Neuronal stem cell (in vitro differentiated cells): Measurements from ENCODE around the gene RASSF1.
"Not testable (repeated sequence)": the region's sequence is repeated elsewhere in the genome, so short reads cannot be mapped to it uniquely, and the experiment has no call there.

Experiments used
- DNase-seq: peaks from one replicate; pipeline ENCODE4 v3.0.0-alpha.2; 2013; ENCODE audit warnings: low spot score
- H2AFZ ChIP-seq: one replicate; pipeline ENCODE4 v1.6.1; 2013; ENCODE audit warnings: mild to moderate bottlenecking, low read length, inconsistent platforms
- H2AK5ac ChIP-seq: 2 replicates; pipeline ENCODE4 v1.6.1; 2013; ENCODE audit warnings: low read depth, mild to moderate bottlenecking, inconsistent platforms, low read length, moderate library complexity, mixed read lengths
- H2BK120ac ChIP-seq: 2 replicates; pipeline ENCODE4 v1.6.1; 2013; ENCODE audit warnings: low read depth, mild to moderate bottlenecking, inconsistent platforms, low read length, moderate library complexity, mixed read lengths
- H2BK12ac ChIP-seq: one replicate; pipeline ENCODE4 v1.6.1; 2013; ENCODE audit warnings: low read length, inconsistent platforms
- H2BK15ac ChIP-seq: 2 replicates; pipeline ENCODE4 v1.6.1; 2013; ENCODE audit warnings: mild to moderate bottlenecking, low read length, inconsistent platforms, mixed read lengths
- H2BK5ac ChIP-seq: one replicate; pipeline ENCODE4 v1.6.1; 2013; ENCODE audit warnings: inconsistent platforms, mild to moderate bottlenecking, low read length, moderate library complexity
- H3K14ac ChIP-seq: one replicate; pipeline ENCODE4 v1.6.1; 2013; ENCODE audit warnings: low read length, inconsistent platforms
- H3K18ac ChIP-seq: 2 replicates; pipeline ENCODE4 v1.6.1; 2013; ENCODE audit warnings: low read length, inconsistent platforms
- H3K23ac ChIP-seq: 2 replicates; pipeline ENCODE4 v1.6.1; 2013; ENCODE audit warnings: low read depth, mild to moderate bottlenecking, mixed read lengths, low read length, inconsistent platforms; ENCODE audit not compliant: poor library complexity
- H3K27ac ChIP-seq: replicated peaks from 3 replicates; pipeline ENCODE4 v1.5.1; 2013; ENCODE audit warnings: low read length, inconsistent platforms
- H3K27me3 ChIP-seq, 3 experiments: 2 replicates each; pipeline ENCODE4 v1.6.1; 2013; ENCODE audit warnings: low read length in 3 of 3, mild to moderate bottlenecking in 2 of 3, inconsistent platforms in 1 of 3, low read depth in 1 of 3, mixed read lengths in 1 of 3, moderate library complexity in 1 of 3; ENCODE audit not compliant: control insufficient read depth in 3 of 3, insufficient read depth in 3 of 3
- H3K36me3 ChIP-seq, 2 donors: replicated peaks in 1 of 2; 2 replicates each; pipeline ENCODE4 v1.6.1; 2013; ENCODE audit warnings: low read length in 2 of 2; ENCODE audit not compliant: control insufficient read depth in 2 of 2, insufficient read depth in 2 of 2
- H3K4ac ChIP-seq: 2 replicates; pipeline ENCODE4 v1.6.1; 2013; ENCODE audit warnings: inconsistent platforms, mild to moderate bottlenecking, low read length, moderate library complexity
- H3K4me1 ChIP-seq, 2 donors: 1 replicate in 1 of 2; 2 replicates in 1 of 2; pipeline ENCODE4 v1.6.1; 2013; ENCODE audit warnings: low read length in 2 of 2, low read depth in 1 of 2; ENCODE audit not compliant: control insufficient read depth in 2 of 2, insufficient read depth in 1 of 2
- H3K4me2 ChIP-seq: one replicate; pipeline ENCODE4 v1.6.1; 2013; ENCODE audit warnings: mild to moderate bottlenecking, low read length, inconsistent platforms; ENCODE audit not compliant: insufficient read depth, poor library complexity, severe bottlenecking
- H3K4me3 ChIP-seq, 2 donors: 2 replicates each; pipeline ENCODE4 v1.5.1; 2013; ENCODE audit warnings: low read length in 2 of 2, mild to moderate bottlenecking in 2 of 2, inconsistent platforms in 1 of 2, moderate library complexity in 1 of 2
- H3K79me1 ChIP-seq: one replicate; pipeline ENCODE4 v1.6.1; 2013; ENCODE audit warnings: low read depth, mild to moderate bottlenecking, inconsistent platforms, low read length, moderate library complexity
- H3K9ac ChIP-seq: one replicate; pipeline ENCODE4 v1.6.1; 2013; ENCODE audit warnings: mild to moderate bottlenecking, low read depth, low read length, inconsistent platforms; ENCODE audit not compliant: poor library complexity
- H3K9me3 ChIP-seq, 2 donors: replicated peaks in 1 of 2; 2 replicates each; pipeline versions ENCODE3 to v1.6.1; 2013; ENCODE audit warnings: low read length in 2 of 2, mild to moderate bottlenecking in 2 of 2, inconsistent platforms in 1 of 2, low read depth in 1 of 2, mixed read lengths in 1 of 2, moderate library complexity in 1 of 2; ENCODE audit not compliant: control insufficient read depth in 2 of 2, insufficient read depth in 1 of 2
- H4K8ac ChIP-seq: one replicate; pipeline ENCODE4 v1.6.1; 2013; ENCODE audit warnings: low read depth, mild to moderate bottlenecking, inconsistent platforms, low read length, moderate library complexity
- H4K91ac ChIP-seq: one replicate; pipeline ENCODE4 v1.6.1; 2013; ENCODE audit warnings: low read length, low read depth, mild to moderate bottlenecking, inconsistent platforms; ENCODE audit not compliant: poor library complexity
- WGBS, 2 donors: extraction: QIAGEN DNeasy Blood & Tissue Kit; methylation state at CpG; one replicate each; pipeline ENCODE4 v1.1.7; 2013; ENCODE audit warnings: missing lambda C conversion rate in 2 of 2, mixed read lengths in 1 of 2; ENCODE audit not compliant: insufficient read length in 2 of 2, insufficient replicate concordance in 1 of 2; ENCODE audit errors: extremely low coverage in 2 of 2; 5-methylcytosine and 5-hydroxymethylcytosine counted together

The RASSF1 gene

GRCh38 chr3:50316657-50317242, 23.9 kb downstream of the RASSF1 start:
- DNase-seq: no peak
- H4K91ac ChIP-seq: no peak overlapping the region
- H3K9ac ChIP-seq: peak overlapping the region; percentile 12
- peaks cover 0 to 4% of the 10 kb centered on the region in 2 donors for H3K9me3 ChIP-seq
- H3K36me3 ChIP-seq: peaks cover 47 to 58% of the 10 kb centered on the region in 2 donors
- H3K27ac ChIP-seq: no peak overlapping the region
- no peak overlapping the region for H2BK12ac ChIP-seq
- H3K14ac ChIP-seq: no peak overlapping the region
- H2BK15ac ChIP-seq: no peak overlapping the region
- H2BK120ac ChIP-seq: no peak overlapping the region
- peaks cover 12 to 22% of the 10 kb centered on the region in 2 donors for H3K4me1 ChIP-seq
- no peak overlapping the region for H3K18ac ChIP-seq
- H2AFZ ChIP-seq: no peak overlapping the region
- no peaks in the 10 kb centered on the region for H3K27me3 ChIP-seq
- peaks cover 34% of the 10 kb centered on the region for H3K79me1 ChIP-seq
- H3K4me2 ChIP-seq: no peak overlapping the region
- H4K8ac ChIP-seq: no peak overlapping the region
- WGBS, 2 donors: no CpG with 5 or more reads among the region's 9 CpGs
- H3K4me3 ChIP-seq: no peak overlapping the region
- no peak overlapping the region for H2AK5ac ChIP-seq
- peak overlapping the region; percentile 46 for H3K4ac ChIP-seq
- peak overlapping the region; percentile 51 for H3K23ac ChIP-seq
- peak overlapping the region; percentile 60 for H2BK5ac ChIP-seq

DNA sequence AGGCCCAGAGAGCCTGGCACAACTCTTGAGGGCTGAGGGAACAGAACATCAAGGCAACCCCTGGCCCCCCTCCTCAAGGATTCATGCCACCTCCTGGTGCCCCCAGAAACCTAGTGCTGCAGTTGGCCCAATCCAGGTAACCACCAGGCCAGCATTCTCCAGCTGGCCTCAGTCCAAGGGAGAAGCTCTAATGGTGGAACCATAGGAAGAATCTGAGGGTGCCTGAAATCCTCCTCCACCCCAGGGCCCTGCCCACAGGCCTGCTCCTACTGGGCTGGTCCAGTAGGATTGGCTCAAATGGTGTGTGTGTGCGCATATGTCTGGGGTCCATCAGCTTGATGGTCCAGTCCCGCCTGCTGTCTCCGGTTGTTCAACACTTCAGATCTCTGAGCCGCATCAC, 25.8 kb downstream of the RASSF1 start:
- WGBS, 2 donors: no CpG with 5 or more reads among the region's 4 CpGs
- H3K79me1 ChIP-seq: peaks cover 27% of the 10 kb centered on the region

DNA sequence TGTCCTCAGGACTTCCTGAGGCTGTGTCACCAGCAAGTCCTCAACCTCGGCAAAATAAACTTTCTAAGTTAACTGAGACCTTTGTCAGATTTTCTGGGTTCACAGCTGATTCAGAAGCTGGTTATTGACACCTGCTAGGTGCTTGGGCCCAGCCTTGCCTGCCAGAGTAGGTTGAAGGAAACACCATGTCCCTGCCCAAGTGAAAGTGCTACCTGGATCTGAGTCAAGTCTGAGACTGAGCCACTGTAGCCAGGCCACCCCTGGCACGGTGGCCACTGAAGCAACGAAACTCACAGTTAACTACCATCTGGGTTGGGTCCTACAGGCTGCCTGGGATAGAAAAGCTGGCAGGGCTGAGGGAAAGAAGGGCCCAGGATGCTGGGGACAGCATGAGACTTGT, 26.3 kb downstream of the RASSF1 start:
- Histone ChIP-seq H3K79me1 (peaks cover 27% of the 10 kb centered on the region), H4K8ac (no peak overlapping the region), H3K27me3 (no peaks in the 10 kb centered on the region), H3K36me3 (peaks cover 44 to 56% of the 10 kb centered on the region in 2 donors), H3K23ac (no peak overlapping the region), H3K4me2 (no peak overlapping the region), H2BK120ac (no peak overlapping the region), H2BK12ac (no peak overlapping the region), H3K4me1 (peaks cover 0 to 14% of the 10 kb centered on the region in 2 donors), H3K9me3 (peaks cover 4 to 8% of the 10 kb centered on the region in 2 donors), H3K18ac (no peak overlapping the region), H2AK5ac (no peak overlapping the region), H3K9ac (no peak overlapping the region), H2BK15ac (no peak overlapping the region), H3K4me3 (no peak overlapping the region), H3K4ac (no peak overlapping the region), H4K91ac (no peak overlapping the region), H2AFZ (no peak overlapping the region), H3K14ac (peak overlapping the region; percentile 21), H3K27ac (no peak overlapping the region), H2BK5ac (peak overlapping the region; percentile 5)
- DNase-seq: no peak
- WGBS, 2 donors: no CpG with 5 or more reads among the region's 3 CpGs

More for the DNA sequence above, 25.8 kb downstream of the RASSF1 start:
- Histone ChIP-seq H3K36me3 (peaks cover 44 to 56% of the 10 kb centered on the region in 2 donors), H3K27ac (no peak overlapping the region), H3K18ac (no peak overlapping the region), H2BK15ac (no peak overlapping the region), H3K9me3 (peaks cover 3 to 4% of the 10 kb centered on the region in 2 donors), H2BK120ac (no peak overlapping the region), H3K4me1 (peaks cover 4 to 15% of the 10 kb centered on the region in 2 donors), H3K4me3 (no peak overlapping the region), H3K9ac (no peak overlapping the region), H2BK5ac (peak overlapping the region; percentile 5), H4K8ac (no peak overlapping the region), H2BK12ac (peak overlapping the region; percentile 10), H4K91ac (no peak overlapping the region), H3K27me3 (no peaks in the 10 kb centered on the region), H2AK5ac (no peak overlapping the region), H3K23ac (no peak overlapping the region), H2AFZ (no peak overlapping the region), H3K4ac (no peak overlapping the region), H3K4me2 (no peak overlapping the region), H3K14ac (peak overlapping the region; percentile 21)
- DNase-seq: no peak

DNA sequence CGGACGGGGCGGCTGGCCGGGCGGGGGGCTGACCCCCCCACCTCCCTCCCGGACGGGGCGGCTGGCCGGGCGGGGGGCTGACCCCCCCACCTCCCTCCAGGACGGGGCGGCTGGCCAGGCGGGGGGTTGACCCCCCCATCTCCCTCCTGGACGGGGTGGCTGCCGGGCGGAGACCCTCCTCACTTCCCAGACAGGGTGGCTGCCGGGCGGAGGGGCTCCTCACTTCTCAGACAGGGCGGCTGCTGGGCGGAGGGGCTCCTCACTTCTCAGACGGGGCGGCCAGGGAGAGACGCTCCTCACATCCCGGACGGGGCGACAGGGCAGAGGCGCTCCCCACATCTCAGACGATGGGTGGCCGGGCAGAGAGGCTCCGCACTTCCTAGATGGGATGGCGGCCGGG, 28.6 kb downstream of the RASSF1 start:
- H2AK5ac ChIP-seq: not testable (repeated sequence)

More for the DNA sequence above, 28.6 kb downstream of the RASSF1 start:
- not testable (repeated sequence) for H3K14ac ChIP-seq, H3K4me3 ChIP-seq, H2BK15ac ChIP-seq, H3K4ac ChIP-seq, H2BK5ac ChIP-seq, H3K27ac ChIP-seq, H3K4me2 ChIP-seq, H4K8ac ChIP-seq, H3K4me1 ChIP-seq, H3K9ac ChIP-seq, H2BK12ac ChIP-seq, H3K27me3 ChIP-seq, DNase-seq, H2AFZ ChIP-seq, H2BK120ac ChIP-seq, H3K23ac ChIP-seq, H3K18ac ChIP-seq, H4K91ac ChIP-seq
- H3K36me3 ChIP-seq: peaks cover 23 to 33% of the 10 kb centered on the region in 2 donors
- peaks cover 12% of the 10 kb centered on the region for H3K79me1 ChIP-seq
- peaks cover 2 to 13% of the 10 kb centered on the region in 2 donors for H3K9me3 ChIP-seq
- WGBS, 2 donors: no CpG with 5 or more reads among the region's 32 CpGs
